Femur (tissue), 1 donor: Measurements from ENCODE around the gene TBC1D10B.
A peak's percentile ranks its signal among the peaks of the same experiment; 100 is the strongest.

ENCODE experiments used
- DNase-seq: peaks from one replicate; pipeline ENCODE4 v3.0.0-alpha.2; 2017

The TBC1D10B gene, protein sequence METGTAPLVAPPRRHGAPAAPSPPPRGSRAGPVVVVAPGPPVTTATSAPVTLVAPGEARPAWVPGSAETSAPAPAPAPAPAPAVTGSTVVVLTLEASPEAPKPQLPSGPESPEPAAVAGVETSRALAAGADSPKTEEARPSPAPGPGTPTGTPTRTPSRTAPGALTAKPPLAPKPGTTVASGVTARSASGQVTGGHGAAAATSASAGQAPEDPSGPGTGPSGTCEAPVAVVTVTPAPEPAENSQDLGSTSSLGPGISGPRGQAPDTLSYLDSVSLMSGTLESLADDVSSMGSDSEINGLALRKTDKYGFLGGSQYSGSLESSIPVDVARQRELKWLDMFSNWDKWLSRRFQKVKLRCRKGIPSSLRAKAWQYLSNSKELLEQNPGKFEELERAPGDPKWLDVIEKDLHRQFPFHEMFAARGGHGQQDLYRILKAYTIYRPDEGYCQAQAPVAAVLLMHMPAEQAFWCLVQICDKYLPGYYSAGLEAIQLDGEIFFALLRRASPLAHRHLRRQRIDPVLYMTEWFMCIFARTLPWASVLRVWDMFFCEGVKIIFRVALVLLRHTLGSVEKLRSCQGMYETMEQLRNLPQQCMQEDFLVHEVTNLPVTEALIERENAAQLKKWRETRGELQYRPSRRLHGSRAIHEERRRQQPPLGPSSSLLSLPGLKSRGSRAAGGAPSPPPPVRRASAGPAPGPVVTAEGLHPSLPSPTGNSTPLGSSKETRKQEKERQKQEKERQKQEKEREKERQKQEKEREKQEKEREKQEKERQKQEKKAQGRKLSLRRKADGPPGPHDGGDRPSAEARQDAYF

DNA sequence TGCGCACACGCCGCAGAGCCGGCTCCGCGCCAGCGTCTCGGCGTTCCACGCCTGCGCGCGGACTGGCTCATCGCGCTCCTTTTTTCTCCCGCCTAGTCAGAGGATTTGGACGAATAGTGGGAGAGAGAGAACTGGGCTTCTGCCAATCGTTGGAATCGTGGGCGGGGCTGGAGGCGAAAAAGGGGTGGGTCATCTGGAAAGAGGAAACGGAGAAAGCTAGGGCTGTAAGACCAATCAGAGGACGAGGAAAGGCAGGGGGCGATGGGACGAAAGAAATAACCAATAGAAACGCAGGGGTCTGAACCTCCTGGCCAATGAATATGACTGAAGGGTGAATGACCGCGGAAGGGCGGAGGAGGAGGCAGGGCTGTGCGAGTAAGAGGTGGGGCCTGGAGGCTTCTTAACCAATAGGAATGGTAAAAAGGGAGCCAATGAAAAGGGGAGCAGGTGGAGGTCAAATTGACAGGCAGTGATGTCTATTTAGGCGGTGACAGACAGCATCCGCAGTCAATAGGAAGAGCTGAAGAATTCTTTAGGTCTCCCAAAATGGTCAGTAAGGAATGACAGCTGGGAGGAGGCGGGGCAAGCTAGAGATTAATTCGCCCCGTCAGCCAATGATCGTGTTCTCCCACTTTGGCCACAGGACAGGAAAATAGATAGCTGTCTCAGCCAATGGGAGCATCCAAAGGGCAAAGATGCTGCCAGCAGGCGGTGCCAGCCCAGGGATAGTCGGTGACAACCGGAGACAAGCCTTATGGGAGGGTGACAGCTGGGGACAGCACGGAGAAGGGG, at the start of gene TBC1D10B:
Gene TBC1D10B (minus strand): TSS at position 39 of the 792 bp plus-strand sequence. CDS start 311 bp downstream, outside the sequence.
- peak; percentile 100 for DNase-seq

GRCh38 chr16:30418350-30419181, 48.3 kb upstream of the TBC1D10B start:
- no peak for DNase-seq

GRCh38 chr16:30417529-30418349, 47.4 kb upstream of the TBC1D10B start:
- DNase-seq, result peak; percentile 91

DNA sequence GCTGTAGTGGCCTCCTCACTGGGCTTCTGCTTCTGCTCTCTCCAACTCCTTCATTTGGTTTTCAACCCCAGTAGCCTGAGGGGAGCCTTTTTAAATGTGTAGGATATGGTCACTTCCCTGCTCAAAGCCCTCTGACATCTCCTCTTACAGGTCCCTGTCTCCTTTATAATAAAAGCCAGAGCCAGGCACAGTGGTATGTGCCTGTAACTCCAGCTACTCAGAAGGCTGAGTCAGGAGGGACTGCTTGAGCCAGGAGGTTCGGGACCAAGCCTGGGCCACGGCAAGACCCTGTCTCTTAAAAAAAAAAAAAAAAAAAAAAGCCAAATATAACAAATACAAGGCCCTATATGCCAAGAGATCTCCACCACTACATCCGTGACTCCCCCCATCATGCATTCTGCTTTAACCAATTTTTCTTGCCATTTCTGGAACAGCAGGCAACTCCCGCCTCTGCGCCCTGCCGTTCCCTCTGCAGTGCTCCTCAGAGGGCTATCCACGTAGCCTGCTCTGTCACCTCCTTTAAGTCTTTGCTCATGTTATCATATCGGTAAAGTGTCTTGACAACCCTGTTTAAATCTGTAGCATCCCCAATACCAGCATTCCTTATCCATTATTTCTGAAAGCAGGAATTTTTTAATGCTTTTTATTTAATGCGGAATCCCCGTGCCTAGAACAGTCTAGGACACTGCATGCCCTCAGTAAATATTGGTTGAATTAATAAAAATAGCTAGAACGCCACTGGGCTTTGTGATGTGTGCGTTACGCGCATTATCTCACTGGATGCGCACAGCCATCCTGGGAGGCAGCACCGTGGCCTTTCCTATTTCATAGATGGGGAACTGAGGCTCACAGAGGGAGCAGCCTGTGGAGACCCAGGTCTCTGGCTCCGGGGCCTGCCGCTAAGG, 46.6 kb upstream of the TBC1D10B start:
- DNase-seq, result no peak

- no peak for DNase-seq
Measured at GRCh38 chr16:30416047-30416603, 45.8 kb upstream of the TBC1D10B start.

- no peak for DNase-seq
Measured at GRCh38 chr16:30414159-30414558, 43.9 kb upstream of the TBC1D10B start.

DNA sequence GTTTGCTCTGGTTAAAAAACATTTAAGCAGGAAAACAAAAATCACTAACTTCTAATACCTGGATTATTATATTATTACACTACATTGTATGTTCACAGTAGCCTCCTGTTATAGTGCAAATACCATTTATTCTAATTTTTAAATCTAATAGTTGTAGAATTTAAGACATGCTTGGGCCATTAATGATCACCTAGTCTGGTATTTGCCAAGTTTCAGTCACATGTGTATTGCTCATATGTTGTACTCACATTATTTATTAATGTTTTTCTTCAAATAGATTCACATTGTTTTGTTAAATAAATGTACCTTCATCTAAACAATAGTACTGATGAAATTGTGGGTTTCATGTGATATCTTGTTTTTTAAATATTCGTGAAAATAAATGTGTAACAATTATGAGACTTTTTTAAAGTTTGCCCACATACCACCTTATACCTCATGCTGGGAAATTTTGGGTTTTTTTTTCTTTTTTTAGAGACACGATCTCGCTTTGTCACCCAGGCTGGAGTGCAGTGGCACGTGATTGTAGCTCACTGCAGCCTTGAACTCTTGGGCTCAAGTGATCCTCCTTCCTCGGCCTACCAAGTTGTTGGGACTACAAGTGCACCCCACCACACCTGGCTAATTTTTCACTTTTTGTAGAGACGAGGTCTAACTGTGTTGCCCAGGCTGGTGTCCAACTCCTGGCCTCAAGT, 43.0 kb upstream of the TBC1D10B start:
- DNase-seq, result no peak

GRCh38 chr16:30409125-30410060, 39.1 kb upstream of the TBC1D10B start:
- peak; percentile 94 for DNase-seq

- no peak for DNase-seq
Measured at GRCh38 chr16:30407804-30408534, 37.7 kb upstream of the TBC1D10B start.

- peak; percentile 95 for DNase-seq
Measured at GRCh38 chr16:30407102-30407803, 37.0 kb upstream of the TBC1D10B start, which contains the start of gene ZNF771. Gene ZNF771 (plus strand): TSS chr16:30407606. CDS start chr16:30408054, 448 bp downstream.

DNA sequence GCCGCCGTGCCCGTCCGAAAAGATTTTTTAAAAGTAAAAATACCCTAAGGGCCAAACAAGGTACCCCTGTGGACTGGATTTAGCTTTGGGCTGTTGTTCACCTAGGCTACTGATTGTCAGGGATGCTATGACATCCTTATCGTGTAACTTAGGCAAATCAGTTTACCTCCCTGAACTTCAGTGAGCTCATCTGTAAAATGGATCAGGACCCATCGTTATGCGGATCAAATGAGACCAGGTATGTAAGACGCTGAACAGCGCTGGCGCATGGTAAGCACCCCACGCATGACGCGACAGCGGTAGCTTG, 36.5 kb upstream of the TBC1D10B start:
- DNase-seq, result no peak

DNA sequence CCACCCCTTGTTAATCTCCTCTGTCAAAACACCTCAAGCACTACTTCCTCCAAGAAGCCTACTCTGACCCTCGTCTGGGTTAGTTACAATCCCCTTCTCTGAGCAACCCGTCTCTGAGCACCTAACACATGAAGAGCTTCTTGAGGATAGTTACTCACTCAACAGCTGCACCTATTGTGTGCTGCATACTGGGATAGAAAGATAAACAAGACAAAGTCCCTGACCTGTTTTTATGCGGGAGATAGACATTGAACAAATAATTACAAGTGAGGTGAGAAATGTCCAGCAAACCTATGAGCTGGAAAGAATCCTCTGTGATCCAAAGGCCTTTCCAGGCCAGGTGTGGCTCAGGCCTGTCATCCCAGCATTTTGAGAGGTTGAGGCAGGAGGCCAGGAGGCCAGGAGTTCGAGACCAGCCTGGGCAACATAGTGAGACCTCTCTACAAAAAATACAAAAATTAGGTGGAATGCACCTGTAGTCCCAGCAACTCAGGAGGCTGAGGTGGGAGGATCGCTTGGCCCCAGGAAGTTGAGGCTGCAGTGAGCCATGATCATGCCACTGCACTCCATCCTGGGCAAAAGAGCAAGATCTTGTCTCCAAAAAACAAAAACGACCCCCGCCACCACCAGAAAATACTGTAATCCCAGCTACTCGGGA, 31.6 kb upstream of the TBC1D10B start:
- DNase-seq, result no peak

GRCh38 chr16:30399435-30400186, 29.3 kb upstream of the TBC1D10B start:
- no peak for DNase-seq

GRCh38 chr16:30398661-30399434, 28.6 kb upstream of the TBC1D10B start:
- DNase-seq, result no peak
